GM19463 (cell line): ENCODE data around the gene DISC1.

Source experiments
- ATAC-seq: cut with Tn5 transposase; IDR thresholded peaks from one replicate; pipeline ENCODE4 v1.9.1; 2021; ENCODE audit warnings: mild to moderate bottlenecking, moderate library complexity; ENCODE audit not compliant: unreplicated experiment

Gene DISC1

GRCh38 chr1:232059726-232060374, 433.3 kb downstream of the DISC1 start:
- ATAC-seq, result no peak

- no peak for ATAC-seq
Observed at GRCh38 chr1:232062967-232063366, 436.4 kb downstream of the DISC1 start.

GRCh38 chr1:232066521-232066920, 439.9 kb downstream of the DISC1 start:
- no peak for ATAC-seq

DNA sequence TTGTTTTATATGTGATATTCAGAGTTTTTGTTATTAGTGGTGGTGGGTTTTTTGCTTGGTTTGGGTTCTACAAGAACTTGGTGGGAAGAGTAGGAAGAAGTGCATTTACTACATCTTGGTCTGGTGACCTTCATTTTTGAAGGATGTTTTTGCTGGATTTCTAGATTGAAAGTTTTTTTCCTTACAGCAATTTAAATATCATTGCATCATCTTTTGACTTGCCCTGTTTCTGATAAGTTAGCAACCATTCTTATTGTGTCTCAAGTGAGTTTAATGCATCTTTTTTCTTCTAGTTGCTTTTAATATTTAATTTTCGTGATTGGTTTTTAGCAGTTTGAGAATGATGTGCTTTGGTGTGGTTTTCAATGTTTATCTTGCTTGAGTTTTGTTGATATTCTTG, 447.7 kb downstream of the DISC1 start:
- ATAC-seq, result no peak

GRCh38 chr1:232077809-232078208, 451.2 kb downstream of the DISC1 start:
- no peak for ATAC-seq

DNA sequence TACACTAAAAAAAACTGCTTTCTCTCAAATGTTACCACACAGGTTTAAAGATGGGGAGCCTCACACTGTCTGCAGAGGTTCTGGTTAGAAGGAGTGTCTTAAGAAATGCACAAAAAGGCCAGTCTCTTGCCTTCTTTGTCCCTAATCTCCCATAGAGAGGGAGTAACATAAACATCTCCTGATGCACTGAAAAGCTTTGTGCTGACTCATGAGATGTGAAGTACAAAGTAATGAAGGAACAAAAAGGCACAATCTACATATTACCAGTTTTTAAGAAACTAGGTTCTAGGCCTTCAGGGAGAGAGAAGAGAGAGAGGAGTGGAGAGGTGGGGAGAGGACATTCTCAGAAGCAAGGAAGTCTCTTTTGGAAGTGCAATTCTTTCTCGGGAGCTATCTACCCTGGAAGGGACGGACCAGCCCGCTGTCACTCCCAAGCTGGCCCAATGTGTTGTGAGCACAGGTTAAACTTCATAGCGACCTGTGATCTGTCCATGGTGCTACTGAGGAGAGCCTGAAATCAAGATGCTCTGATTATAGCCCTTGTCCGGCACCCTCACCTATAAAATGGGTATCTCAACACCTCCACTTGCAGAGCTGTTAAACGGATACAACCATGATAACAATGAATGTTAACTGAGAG, 458.1 kb downstream of the DISC1 start:
- ATAC-seq, result no peak

GRCh38 chr1:232090816-232091215, 464.2 kb downstream of the DISC1 start:
- ATAC-seq, result no peak
